ENCODE results near the gene FZR1. TPM values are rescaled to one million over a fixed set of nuclear protein-coding genes. Genes with fewer than 3 reads are reported as not detected.

Gene FZR1
- total and polyA plus RNA-seq, 2 of the 13 experiments (the other 11 are each of a cell fraction or from before 2014, with no cell fraction given) = 29.0 to 30.8 TPM

DNA sequence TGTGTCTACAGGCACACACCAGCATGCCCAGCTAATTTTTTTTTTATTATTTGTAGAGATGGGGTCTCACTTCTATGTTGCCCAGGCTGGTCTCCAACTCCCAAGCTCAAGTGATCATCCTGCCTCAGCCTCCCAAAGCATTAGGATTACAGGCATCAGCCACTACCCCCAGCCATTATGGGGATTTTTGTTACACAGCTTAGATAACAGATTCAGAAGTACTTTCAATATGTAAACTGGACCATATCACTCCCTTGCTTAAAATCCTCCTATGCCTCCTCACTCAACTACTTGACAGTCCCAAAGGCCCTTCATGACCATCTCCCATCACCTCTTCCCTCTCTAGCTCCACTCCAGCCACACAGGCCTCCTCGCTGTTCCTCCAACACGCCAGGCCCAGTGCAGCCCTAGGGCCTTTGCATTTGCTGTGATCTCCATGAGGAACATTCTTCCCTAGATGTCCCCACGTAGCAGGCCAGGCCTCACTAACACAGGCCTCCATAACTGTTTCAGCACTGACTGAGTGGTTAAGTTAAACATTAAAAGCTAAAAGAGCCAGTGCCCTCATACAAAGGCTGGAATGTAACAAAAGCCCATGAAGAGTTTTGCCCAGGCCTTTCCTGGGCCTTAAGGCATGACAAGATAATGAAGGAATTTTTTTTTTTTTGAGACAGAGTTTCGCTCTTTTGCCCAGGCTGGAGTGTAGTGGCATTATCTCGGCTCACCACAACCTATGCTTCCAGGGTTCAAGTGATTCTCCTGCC is 8.2 kb upstream of the FZR1 start (continued):
- TF ChIP-seq, protein P1, sequence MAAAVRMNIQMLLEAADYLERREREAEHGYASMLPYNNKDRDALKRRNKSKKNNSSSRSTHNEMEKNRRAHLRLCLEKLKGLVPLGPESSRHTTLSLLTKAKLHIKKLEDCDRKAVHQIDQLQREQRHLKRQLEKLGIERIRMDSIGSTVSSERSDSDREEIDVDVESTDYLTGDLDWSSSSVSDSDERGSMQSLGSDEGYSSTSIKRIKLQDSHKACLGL (CRISPR knock-in tag; IDR thresholded peaks at IDR 0.05) = no peak
- TF ChIP-seq, protein P2, sequence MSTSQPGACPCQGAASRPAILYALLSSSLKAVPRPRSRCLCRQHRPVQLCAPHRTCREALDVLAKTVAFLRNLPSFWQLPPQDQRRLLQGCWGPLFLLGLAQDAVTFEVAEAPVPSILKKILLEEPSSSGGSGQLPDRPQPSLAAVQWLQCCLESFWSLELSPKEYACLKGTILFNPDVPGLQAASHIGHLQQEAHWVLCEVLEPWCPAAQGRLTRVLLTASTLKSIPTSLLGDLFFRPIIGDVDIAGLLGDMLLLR (CRISPR knock-in tag; IDR thresholded peaks at IDR 0.05) = no peak
- TF ChIP-seq, protein P3, sequence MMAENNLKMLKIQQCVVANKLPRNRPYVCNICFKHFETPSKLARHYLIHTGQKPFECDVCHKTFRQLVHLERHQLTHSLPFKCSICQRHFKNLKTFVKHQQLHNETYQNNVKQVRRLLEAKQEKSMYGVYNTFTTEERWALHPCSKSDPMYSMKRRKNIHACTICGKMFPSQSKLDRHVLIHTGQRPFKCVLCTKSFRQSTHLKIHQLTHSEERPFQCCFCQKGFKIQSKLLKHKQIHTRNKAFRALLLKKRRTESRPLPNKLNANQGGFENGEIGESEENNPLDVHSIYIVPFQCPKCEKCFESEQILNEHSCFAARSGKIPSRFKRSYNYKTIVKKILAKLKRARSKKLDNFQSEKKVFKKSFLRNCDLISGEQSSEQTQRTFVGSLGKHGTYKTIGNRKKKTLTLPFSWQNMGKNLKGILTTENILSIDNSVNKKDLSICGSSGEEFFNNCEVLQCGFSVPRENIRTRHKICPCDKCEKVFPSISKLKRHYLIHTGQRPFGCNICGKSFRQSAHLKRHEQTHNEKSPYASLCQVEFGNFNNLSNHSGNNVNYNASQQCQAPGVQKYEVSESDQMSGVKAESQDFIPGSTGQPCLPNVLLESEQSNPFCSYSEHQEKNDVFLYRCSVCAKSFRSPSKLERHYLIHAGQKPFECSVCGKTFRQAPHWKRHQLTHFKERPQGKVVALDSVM (CRISPR knock-in tag; IDR thresholded peaks at IDR 0.05) = no peak
- TF ChIP-seq ZNF577 (CRISPR knock-in tag; IDR thresholded peaks at IDR 0.05; ENCODE audit: borderline replicate concordance, low read depth) (no peak), TEAD3 (CRISPR knock-in tag; optimal IDR thresholded peaks at IDR 0.05; ENCODE audit: borderline replicate concordance) (peak; percentile 62), ZFY (CRISPR knock-in tag; IDR thresholded peaks at IDR 0.05) (peak; percentile 44; the same call in 1 of the 2 replicates), KAT7 (CRISPR knock-in tag; IDR thresholded peaks at IDR 0.05; ENCODE audit: borderline replicate concordance) (no peak), ZFP36 (IDR thresholded peaks at IDR 0.05; ENCODE audit: borderline replicate concordance, low read depth, low read length, partially characterized antibody) (no peak), SRSF9 (IDR thresholded peaks at IDR 0.05; ENCODE audit: borderline replicate concordance, insufficient read depth, low read depth, low read length, poor library complexity, severe bottlenecking) (no peak), ZNF143 (CRISPR knock-in tag; IDR thresholded peaks at IDR 0.05) (no peak), FOXO1 (CRISPR knock-in tag; IDR thresholded peaks at IDR 0.05) (no peak), SMYD3 (CRISPR knock-in tag; IDR thresholded peaks at IDR 0.05) (no peak), DNMT3B (CRISPR knock-in tag; conservative IDR thresholded peaks at IDR 0.05) (no peak), RBAK (CRISPR knock-in tag; IDR thresholded peaks at IDR 0.05) (peak; percentile 89), ZNF720 (CRISPR knock-in tag; IDR thresholded peaks at IDR 0.05) (no peak)
- TF ChIP-seq, protein P4, sequence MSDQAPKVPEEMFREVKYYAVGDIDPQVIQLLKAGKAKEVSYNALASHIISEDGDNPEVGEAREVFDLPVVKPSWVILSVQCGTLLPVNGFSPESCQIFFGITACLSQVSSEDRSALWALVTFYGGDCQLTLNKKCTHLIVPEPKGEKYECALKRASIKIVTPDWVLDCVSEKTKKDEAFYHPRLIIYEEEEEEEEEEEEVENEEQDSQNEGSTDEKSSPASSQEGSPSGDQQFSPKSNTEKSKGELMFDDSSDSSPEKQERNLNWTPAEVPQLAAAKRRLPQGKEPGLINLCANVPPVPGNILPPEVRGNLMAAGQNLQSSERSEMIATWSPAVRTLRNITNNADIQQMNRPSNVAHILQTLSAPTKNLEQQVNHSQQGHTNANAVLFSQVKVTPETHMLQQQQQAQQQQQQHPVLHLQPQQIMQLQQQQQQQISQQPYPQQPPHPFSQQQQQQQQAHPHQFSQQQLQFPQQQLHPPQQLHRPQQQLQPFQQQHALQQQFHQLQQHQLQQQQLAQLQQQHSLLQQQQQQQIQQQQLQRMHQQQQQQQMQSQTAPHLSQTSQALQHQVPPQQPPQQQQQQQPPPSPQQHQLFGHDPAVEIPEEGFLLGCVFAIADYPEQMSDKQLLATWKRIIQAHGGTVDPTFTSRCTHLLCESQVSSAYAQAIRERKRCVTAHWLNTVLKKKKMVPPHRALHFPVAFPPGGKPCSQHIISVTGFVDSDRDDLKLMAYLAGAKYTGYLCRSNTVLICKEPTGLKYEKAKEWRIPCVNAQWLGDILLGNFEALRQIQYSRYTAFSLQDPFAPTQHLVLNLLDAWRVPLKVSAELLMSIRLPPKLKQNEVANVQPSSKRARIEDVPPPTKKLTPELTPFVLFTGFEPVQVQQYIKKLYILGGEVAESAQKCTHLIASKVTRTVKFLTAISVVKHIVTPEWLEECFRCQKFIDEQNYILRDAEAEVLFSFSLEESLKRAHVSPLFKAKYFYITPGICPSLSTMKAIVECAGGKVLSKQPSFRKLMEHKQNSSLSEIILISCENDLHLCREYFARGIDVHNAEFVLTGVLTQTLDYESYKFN (CRISPR knock-in tag; conservative IDR thresholded peaks at IDR 0.05) = no peak
- TF ChIP-seq, protein P5, sequence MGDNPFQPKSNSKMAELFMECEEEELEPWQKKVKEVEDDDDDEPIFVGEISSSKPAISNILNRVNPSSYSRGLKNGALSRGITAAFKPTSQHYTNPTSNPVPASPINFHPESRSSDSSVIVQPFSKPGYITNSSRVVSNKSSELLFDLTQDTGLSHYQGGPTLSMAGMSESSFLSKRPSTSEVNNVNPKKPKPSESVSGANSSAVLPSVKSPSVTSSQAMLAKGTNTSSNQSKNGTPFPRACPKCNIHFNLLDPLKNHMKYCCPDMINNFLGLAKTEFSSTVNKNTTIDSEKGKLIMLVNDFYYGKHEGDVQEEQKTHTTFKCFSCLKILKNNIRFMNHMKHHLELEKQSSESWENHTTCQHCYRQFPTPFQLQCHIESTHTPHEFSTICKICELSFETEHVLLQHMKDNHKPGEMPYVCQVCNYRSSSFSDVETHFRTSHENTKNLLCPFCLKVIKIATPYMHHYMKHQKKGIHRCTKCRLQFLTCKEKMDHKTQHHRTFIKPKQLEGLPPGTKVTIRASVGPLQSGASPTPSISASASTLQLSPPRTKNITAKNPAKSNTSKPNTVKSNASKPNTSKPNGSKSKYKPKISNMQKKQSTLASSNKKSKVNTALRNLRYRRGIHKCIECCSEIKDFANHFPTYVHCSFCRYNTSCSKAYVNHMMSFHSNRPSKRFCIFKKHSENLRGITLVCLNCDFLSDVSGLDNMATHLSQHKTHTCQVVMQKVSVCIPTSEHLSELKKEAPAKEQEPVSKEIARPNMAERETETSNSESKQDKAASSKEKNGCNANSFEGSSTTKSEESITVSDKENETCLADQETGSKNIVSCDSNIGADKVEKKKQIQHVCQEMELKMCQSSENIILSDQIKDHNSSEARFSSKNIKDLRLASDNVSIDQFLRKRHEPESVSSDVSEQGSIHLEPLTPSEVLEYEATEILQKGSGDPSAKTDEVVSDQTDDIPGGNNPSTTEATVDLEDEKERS (CRISPR knock-in tag; IDR thresholded peaks at IDR 0.05) = 0 out of 2 replicates have a peak, but pooled peaks have one; percentile 23
- TF ChIP-seq, protein P6, sequence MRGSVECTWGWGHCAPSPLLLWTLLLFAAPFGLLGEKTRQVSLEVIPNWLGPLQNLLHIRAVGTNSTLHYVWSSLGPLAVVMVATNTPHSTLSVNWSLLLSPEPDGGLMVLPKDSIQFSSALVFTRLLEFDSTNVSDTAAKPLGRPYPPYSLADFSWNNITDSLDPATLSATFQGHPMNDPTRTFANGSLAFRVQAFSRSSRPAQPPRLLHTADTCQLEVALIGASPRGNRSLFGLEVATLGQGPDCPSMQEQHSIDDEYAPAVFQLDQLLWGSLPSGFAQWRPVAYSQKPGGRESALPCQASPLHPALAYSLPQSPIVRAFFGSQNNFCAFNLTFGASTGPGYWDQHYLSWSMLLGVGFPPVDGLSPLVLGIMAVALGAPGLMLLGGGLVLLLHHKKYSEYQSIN (CRISPR knock-in tag; IDR thresholded peaks at IDR 0.05; ENCODE audit: borderline replicate concordance) = no peak

Measured in HepG2 (cell line).